Sigmoid colon (tissue), 4 donors: ENCODE data around the gene PCNT.

ENCODE experiments used
- CTCF ChIP-seq, 4 experiments: fragments of 450-650 bp in 3 of 4; fragments of 200-600 bp in 1 of 4; IDR thresholded peaks; one replicate each; pipeline ENCODE4 v1.5.1; 2016 to 2019; ENCODE audit warnings: antibody characterized with exemption in 4 of 4, mild to moderate bottlenecking in 3 of 4, moderate library complexity in 2 of 4
- EP300 ChIP-seq, 4 donors: sonication (generic); formaldehyde crosslinking; IDR thresholded peaks; one replicate each; pipeline ENCODE4 v1.6.1; 2017; ENCODE audit warnings: antibody characterized with exemption in 4 of 4
- POLR2A ChIP-seq, 2 donors: fragments of 450-650 bp; IDR thresholded peaks; one replicate each; pipeline ENCODE4 v1.6.1; 2016; ENCODE audit warnings: antibody characterized with exemption in 2 of 2, mild to moderate bottlenecking in 2 of 2, moderate library complexity in 2 of 2
- POLR2AphosphoS5 ChIP-seq, 4 donors: sonication (generic); formaldehyde crosslinking; IDR thresholded peaks; one replicate each; pipeline ENCODE4 v1.6.1; 2017; ENCODE audit warnings: antibody characterized with exemption in 4 of 4

- no peak for TF ChIP-seq CTCF (IDR thresholded peaks at IDR 0.05)
- TF ChIP-seq POLR2AphosphoS5 (IDR thresholded peaks at IDR 0.05) = no peak
- no peak for TF ChIP-seq POLR2A (IDR thresholded peaks at IDR 0.05)
- TF ChIP-seq EP300 (IDR thresholded peaks at IDR 0.05) = no peak
Observed at GRCh38 chr21:46350571-46350970, 26.6 kb downstream of the PCNT start.
